Measurements from ENCODE around the gene GLIS2.

GLIS2 gene

GRCh38 chr16:4354512-4355409 is 38.9 kb downstream of the GLIS2 start:
- DNase-seq: no peak

GRCh38 chr16:4356820-4357219 is 41.0 kb downstream of the GLIS2 start:
- DNase-seq: no peak

GRCh38 chr16:4358236-4358635 is 42.4 kb downstream of the GLIS2 start:
- DNase-seq: no peak

GRCh38 chr16:4358831-4359561 is 43.1 kb downstream of the GLIS2 start:
- peak; percentile 66 for DNase-seq

GRCh38 chr16:4359914-4360313 is 44.0 kb downstream of the GLIS2 start:
- DNase-seq: no peak

- DNase-seq: no peak
These were observed 44.7 kb downstream of the GLIS2 start for GRCh38 chr16:4360538-4361021.

GRCh38 chr16:4361033-4361943 is 45.4 kb downstream of the GLIS2 start:
- no peak for DNase-seq

GRCh38 chr16:4361944-4362311 is 46.1 kb downstream of the GLIS2 start:
- DNase-seq: no peak

GRCh38 chr16:4362476-4363135 is 46.7 kb downstream of the GLIS2 start:
- no peak for DNase-seq

- no peak for DNase-seq
These were observed 48.5 kb downstream of the GLIS2 start for GRCh38 chr16:4364196-4365013.

GRCh38 chr16:4365014-4365406 is 49.1 kb downstream of the GLIS2 start:
- DNase-seq: no peak

- DNase-seq: no peak
These were observed 49.7 kb downstream of the GLIS2 start for GRCh38 chr16:4365615-4366014.

GRCh38 chr16:4366016-4366415 is 50.1 kb downstream of the GLIS2 start:
- DNase-seq: no peak

GRCh38 chr16:4367393-4367856 is 51.6 kb downstream of the GLIS2 start:
- no peak for DNase-seq

- DNase-seq: no peak
These were observed 53.3 kb downstream of the GLIS2 start for GRCh38 chr16:4369007-4369733.

- no peak for DNase-seq
These were observed 54.3 kb downstream of the GLIS2 start for GRCh38 chr16:4370151-4370550.

GRCh38 chr16:4370570-4371356 is 54.9 kb downstream of the GLIS2 start:
- no peak for DNase-seq

GRCh38 chr16:4371357-4372000 is 55.6 kb downstream of the GLIS2 start, which contains the start of gene VASN:
VASN (plus strand) TSS chr16:4371848; CDS start chr16:4380878, 9,030 bp downstream.
- DNase-seq: peak; percentile 75

GRCh38 chr16:4372001-4372577 is 56.2 kb downstream of the GLIS2 start:
- DNase-seq: no peak
